ENCODE measurements around the gene DOCK6.

- no peak for TF ChIP-seq SIN3A (IDR thresholded peaks at IDR 0.05; ENCODE audit: borderline replicate concordance, insufficient read depth, low read length)
- no peak for TF ChIP-seq TAF1 (IDR thresholded peaks at IDR 0.05; ENCODE audit: borderline replicate concordance, insufficient read depth, low read length)
These were observed 86.4 kb downstream of the DOCK6 start for GRCh38 chr19:11175920-11176319.
